Sigmoid colon (tissue), 4 donors: ENCODE results near the gene NCAM2.

Experiments used
- CTCF ChIP-seq, 4 experiments: fragments of 450-650 bp in 3 of 4; fragments of 200-600 bp in 1 of 4; IDR thresholded peaks; one replicate each; pipeline ENCODE4 v1.5.1; 2016 to 2019; ENCODE audit warnings: antibody characterized with exemption in 4 of 4, mild to moderate bottlenecking in 3 of 4, moderate library complexity in 2 of 4
- EP300 ChIP-seq, 4 donors: sonication (generic); formaldehyde crosslinking; IDR thresholded peaks; one replicate each; pipeline ENCODE4 v1.6.1; 2017; ENCODE audit warnings: antibody characterized with exemption in 4 of 4
- POLR2A ChIP-seq, 2 donors: fragments of 450-650 bp; IDR thresholded peaks; one replicate each; pipeline ENCODE4 v1.6.1; 2016; ENCODE audit warnings: antibody characterized with exemption in 2 of 2, mild to moderate bottlenecking in 2 of 2, moderate library complexity in 2 of 2

- TF ChIP-seq POLR2A (IDR thresholded peaks at IDR 0.05): no peak
- TF ChIP-seq CTCF (IDR thresholded peaks at IDR 0.05): no peak
- TF ChIP-seq EP300 (IDR thresholded peaks at IDR 0.05): no peak
These were observed 460.0 kb downstream of the NCAM2 start for GRCh38 chr21:21458124-21458631.
